Choroid plexus epithelial cell (primary cell): Measurements from ENCODE around the gene PPY.

Experiments used
- DNase-seq: peaks from one replicate; pipeline ENCODE4 v3.0.0-alpha.2; 2010; ENCODE audit warnings: low read depth
- H3K4me3 ChIP-seq: 2 replicates; pipeline ENCODE4 v1.5.1; 2011; ENCODE audit warnings: low read depth, mild to moderate bottlenecking, control low read depth, low read length, moderate library complexity
- TF ChIP-seq, protein P1 (sequence below): conservative IDR thresholded peaks from 2 replicates; pipeline ENCODE4 v1.5.1; 2011; ENCODE audit warnings: low read depth, mild to moderate bottlenecking, control low read depth, inconsistent platforms, low read length, moderate library complexity

Gene PPY

DNA sequence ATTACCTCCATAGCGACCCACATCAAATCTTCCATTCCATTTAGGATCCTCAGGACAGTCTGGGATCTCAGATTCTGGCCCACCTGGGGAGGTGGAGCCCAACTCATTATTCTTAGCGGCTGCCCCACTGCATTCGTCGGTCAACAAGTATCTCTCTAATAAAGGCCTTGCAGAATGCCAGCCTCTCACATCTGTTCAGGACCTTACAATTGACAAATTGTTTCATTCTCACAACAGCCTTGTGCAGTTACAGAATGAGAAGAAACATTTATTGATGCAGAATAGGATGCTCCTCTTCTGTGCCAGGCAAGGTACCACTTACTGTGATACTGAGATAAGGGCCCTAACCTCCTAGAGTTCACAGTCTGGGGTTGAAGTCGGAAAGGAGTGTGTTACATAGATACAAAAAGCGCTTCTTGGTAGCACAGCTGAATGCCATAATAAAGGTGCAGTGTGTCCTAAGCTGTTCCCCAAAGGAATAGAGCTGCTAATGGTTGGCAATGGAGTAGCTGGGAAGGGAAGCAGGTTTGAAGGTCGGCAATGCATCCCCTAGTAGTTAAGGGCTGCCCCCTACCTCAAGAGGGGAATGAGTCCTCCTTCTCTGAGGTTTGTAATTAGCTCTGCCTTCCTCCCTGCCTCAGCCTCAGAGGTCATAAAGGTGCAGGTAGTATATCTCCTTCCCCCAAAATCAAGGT, 32.6 kb downstream of the PPY start:
- H3K4me3 ChIP-seq = no peak overlapping the region
- TF ChIP-seq, protein P1, sequence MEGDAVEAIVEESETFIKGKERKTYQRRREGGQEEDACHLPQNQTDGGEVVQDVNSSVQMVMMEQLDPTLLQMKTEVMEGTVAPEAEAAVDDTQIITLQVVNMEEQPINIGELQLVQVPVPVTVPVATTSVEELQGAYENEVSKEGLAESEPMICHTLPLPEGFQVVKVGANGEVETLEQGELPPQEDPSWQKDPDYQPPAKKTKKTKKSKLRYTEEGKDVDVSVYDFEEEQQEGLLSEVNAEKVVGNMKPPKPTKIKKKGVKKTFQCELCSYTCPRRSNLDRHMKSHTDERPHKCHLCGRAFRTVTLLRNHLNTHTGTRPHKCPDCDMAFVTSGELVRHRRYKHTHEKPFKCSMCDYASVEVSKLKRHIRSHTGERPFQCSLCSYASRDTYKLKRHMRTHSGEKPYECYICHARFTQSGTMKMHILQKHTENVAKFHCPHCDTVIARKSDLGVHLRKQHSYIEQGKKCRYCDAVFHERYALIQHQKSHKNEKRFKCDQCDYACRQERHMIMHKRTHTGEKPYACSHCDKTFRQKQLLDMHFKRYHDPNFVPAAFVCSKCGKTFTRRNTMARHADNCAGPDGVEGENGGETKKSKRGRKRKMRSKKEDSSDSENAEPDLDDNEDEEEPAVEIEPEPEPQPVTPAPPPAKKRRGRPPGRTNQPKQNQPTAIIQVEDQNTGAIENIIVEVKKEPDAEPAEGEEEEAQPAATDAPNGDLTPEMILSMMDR = no peak
- no peak for DNase-seq

- H3K4me3 ChIP-seq = peak overlapping the region; percentile 71
- peak; percentile 72 for DNase-seq
- TF ChIP-seq, protein P1 = no peak
Measured at GRCh38 chr17:43907998-43908721, 34.1 kb downstream of the PPY start.

GRCh38 chr17:43907425-43907981, 34.8 kb downstream of the PPY start, which contains the start of gene MPP2:
TSS of gene MPP2 (minus strand) at chr17:43907536. CDS start at chr17:43904460, 3,076 bp downstream.
- TF ChIP-seq, protein P1 = peak; percentile 29
- DNase-seq = peak; percentile 79
- peak within 1 kb of the TSS; percentile 71 for H3K4me3 ChIP-seq

GRCh38 chr17:43906951-43907424, 35.3 kb downstream of the PPY start:
- H3K4me3 ChIP-seq = peak overlapping the region; percentile 71
- no peak for DNase-seq
- TF ChIP-seq, protein P1 = no peak

DNA sequence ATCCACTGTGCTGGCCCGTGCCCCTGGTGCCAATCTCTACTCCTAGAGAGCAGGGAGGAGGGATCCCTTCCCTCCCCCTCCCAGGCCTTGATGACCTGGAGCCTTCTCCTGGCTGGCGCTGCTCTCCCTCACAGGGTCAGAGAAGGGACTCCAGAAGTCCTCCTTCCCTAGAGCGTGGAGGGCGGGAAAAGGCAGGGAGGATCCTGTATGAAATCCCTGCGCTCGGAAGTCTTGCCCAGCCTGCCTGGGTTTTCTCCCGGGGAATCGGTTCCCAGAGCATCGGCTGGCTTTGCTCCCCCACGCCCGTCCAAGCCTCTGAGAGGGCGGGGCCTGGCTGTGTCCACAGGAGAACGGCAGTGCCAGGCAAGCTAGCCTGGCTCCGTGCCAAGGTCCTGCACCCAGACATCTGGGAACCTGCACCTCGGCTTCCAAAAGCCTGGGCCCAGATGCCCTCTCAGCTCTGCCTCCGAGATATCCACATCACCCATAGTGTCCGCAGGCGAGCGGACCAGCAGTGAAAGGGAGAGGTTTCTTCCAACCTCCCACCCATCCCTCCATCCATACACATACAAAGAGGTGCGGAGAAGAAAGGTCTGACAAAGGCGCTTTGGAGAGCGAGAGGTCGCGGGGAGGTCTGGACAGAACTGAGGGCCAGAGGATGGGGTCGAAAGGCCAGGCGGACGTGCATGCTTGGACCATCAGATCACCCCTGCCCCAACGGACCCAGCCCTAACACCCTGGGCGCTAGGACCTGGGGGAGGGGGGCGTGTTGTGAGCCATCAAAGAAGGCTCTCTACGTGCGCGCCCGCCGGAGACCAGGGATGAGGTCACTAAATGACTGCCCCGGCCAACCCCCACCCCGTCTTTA, 36.1 kb downstream of the PPY start:
- TF ChIP-seq, protein P1 = no peak
- H3K4me3 ChIP-seq = peak overlapping the region; percentile 71
- DNase-seq = peak; percentile 58

DNA sequence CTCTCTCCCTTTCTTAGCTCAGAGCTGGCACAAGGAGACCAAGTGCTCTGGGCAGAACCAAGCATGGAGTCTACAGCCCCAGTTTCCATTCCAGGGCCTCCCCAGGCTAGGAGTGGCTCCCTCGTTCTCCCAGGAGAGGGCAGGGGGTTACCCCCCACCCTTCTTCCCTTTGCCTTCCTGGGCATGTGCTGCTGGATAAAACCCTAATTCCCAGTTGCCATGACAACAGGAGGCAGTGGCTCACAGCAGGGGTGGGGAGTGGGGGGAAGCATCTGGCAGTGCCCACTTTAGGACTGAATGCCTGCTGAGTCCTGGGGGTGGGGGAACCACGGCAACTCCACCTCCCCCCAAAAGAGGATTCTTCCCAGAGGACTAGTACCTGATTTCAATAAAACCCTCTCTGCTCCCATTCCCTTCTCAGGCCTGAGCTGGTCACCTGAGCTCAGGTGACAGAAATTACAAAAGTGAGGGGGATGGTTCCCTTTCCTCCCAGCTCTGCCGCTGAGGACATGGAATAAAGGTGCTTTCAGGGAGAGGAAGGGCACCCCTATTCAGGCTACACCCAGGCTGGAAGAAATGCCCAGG, 36.8 kb downstream of the PPY start:
- no peak for DNase-seq
- no peak overlapping the region for H3K4me3 ChIP-seq
- TF ChIP-seq, protein P1 = no peak
